H1 (cell line): ENCODE measurements around the gene HLA-A. TPM values are rescaled to one million over a fixed set of nuclear protein-coding genes. Genes with fewer than 3 reads are reported as not detected.

Experiments
- SRF ChIP-seq: IDR thresholded peaks from 2 replicates; pipeline ENCODE4 v1.6.1; 2011; ENCODE audit warnings: mild to moderate bottlenecking, low read depth, low read length, moderate library complexity
- SUZ12 ChIP-seq: fragments of 200-600 bp; sonication (generic); IDR thresholded peaks from 2 replicates; pipeline ENCODE4 v1.6.1; 2012; ENCODE audit warnings: mild to moderate bottlenecking, inconsistent platforms, low read length, moderate library complexity, mixed read lengths
- polyA plus RNA-seq, 7 experiments: library from polyadenylated mRNA; depleted of rRNA in 3 of 7; stranded (reverse) in 5 of 7; unstranded in 2 of 7; fragments of >200 nt in 5 of 7; fragments of 200-250 nt in 2 of 7; gene quantifications; 1 replicate in 5 of 7; 2 replicates in 1 of 7; 4 replicates in 1 of 7; pipeline versions ENCODE4 v1.2.1 to v1.2.3, GENCODE V29; 2011 to 2013; ENCODE audit warnings: missing spikeins in 2 of 7, mixed read lengths in 2 of 7
- total RNA-seq: library from RNA; stranded (reverse); fragmentation: NEBNext Ultra II Directional; extraction: Animal tissue kit (Norgen Biotek cat#: 25700); gene quantifications from 2 replicates; pipeline ENCODE4 v1.2.1, GENCODE V29; 2021

HLA-A gene
- total and polyA plus RNA-seq, 2 of the 8 experiments (the other 6 are each of a cell fraction or from before 2014, with no cell fraction given) = 221 to 474 TPM

GRCh38 chr6:29933955-29934354 is 8.4 kb upstream of the HLA-A start (continued):
- TF ChIP-seq SRF (no peak), SUZ12 (no peak)
